Right hindlimb (tissue), 1 donor: ENCODE measurements around the gene USP24.

ENCODE experiments used
- DNase-seq: peaks from one replicate; pipeline ENCODE4 v3.0.0-alpha.2; 2018

The USP24 gene, protein sequence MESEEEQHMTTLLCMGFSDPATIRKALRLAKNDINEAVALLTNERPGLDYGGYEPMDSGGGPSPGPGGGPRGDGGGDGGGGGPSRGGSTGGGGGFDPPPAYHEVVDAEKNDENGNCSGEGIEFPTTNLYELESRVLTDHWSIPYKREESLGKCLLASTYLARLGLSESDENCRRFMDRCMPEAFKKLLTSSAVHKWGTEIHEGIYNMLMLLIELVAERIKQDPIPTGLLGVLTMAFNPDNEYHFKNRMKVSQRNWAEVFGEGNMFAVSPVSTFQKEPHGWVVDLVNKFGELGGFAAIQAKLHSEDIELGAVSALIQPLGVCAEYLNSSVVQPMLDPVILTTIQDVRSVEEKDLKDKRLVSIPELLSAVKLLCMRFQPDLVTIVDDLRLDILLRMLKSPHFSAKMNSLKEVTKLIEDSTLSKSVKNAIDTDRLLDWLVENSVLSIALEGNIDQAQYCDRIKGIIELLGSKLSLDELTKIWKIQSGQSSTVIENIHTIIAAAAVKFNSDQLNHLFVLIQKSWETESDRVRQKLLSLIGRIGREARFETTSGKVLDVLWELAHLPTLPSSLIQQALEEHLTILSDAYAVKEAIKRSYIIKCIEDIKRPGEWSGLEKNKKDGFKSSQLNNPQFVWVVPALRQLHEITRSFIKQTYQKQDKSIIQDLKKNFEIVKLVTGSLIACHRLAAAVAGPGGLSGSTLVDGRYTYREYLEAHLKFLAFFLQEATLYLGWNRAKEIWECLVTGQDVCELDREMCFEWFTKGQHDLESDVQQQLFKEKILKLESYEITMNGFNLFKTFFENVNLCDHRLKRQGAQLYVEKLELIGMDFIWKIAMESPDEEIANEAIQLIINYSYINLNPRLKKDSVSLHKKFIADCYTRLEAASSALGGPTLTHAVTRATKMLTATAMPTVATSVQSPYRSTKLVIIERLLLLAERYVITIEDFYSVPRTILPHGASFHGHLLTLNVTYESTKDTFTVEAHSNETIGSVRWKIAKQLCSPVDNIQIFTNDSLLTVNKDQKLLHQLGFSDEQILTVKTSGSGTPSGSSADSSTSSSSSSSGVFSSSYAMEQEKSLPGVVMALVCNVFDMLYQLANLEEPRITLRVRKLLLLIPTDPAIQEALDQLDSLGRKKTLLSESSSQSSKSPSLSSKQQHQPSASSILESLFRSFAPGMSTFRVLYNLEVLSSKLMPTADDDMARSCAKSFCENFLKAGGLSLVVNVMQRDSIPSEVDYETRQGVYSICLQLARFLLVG (N-terminal part only)

DNA sequence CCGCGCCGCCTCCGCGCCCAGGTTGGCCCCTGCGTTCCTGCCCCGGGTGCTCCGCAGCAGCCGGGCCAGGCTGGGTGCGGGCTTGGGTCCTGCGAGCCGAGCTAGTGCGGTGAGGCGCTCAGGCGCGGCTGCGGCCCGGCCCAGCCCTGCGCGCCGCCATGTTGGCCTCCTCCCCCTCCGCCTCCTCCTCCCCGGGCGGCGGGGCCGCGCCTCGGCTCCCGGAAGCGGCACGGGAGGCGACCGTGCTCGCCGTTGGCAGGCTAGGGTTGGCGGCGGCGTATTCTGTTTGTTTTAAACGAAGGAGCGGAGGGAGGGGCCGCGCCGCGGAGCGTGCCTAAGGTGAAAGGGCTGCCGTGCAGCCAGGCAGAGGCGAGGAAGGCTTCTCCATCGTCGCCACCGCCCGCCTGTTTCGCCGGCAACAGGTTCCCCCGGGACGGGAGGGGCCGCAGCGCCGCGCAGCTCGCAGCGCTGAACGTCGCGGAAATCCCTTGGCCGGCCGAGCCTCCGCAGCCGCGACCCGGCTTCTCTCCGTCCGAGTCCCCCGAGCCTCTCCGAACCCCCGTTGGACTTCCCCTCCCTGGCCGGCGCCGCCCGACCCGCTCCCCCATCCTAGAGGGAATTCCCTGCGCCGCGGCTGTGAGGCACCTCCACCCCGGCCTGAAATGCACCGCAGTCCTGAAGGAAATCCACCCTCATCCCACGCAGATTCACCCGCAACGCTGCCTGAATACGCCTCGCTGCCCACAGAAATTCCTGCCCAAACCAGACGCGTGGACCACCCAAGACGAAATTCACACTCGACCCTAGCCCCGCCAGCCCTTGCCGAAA lies at the start of gene USP24:
USP24 (minus strand) TSS at position 171 of the 828 bp plus-strand sequence. CDS start 251 bp downstream, outside the sequence.
- peak; percentile 82 for DNase-seq

DNA sequence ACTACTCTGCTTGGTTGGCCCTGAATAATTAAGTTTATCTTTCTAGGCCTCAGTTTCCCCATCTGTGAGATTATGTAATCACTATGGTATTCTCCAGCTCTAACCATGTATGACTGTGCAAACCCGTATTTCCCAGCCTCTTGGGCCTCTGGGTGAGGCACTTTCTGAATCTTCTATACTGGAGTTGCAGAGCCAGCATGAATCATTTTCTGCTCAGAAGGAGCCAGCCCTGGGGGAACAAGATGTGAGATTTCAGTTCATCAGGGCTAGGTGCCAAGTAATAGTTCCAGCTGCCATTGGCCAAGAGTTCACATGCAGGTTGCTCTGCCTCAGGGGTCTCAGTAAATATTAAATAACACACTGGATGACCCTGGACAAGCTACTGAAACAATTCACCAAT lies 47.7 kb upstream of the USP24 start:
- DNase-seq, result no peak

DNA sequence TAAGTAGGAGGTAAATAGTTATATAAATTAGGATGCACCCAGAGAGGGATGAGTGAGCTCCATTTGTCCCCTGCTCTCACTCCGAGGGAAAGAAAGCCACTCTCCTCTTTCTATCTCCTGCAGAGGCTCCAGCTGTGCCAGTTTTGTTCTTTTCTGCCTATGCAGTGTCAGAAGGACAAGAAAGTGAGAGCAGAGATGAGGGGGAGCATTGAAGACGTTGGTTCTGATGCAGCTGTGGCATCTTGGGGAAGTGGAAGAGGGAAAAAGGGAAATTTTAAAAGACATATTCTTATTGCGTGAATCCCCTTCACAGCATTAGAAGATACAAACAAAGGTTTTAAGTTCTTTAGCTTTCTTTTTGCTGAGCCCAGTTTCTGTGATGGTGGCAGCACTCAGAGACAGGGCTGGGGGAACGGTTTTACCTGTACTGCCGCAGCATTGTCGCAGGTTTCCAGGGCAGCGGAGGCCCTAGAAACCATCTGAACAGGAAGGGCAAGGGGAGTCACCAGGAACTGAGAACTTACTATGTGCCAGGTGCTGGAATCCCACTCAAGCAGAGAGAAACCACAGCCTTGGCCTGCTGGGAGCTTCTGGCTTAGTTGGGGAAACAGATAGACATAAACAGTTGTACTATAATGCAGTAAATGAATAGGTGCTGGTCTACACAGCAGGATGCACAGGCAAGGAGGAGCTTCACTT lies 44.9 kb upstream of the USP24 start:
- no peak for DNase-seq

DNA sequence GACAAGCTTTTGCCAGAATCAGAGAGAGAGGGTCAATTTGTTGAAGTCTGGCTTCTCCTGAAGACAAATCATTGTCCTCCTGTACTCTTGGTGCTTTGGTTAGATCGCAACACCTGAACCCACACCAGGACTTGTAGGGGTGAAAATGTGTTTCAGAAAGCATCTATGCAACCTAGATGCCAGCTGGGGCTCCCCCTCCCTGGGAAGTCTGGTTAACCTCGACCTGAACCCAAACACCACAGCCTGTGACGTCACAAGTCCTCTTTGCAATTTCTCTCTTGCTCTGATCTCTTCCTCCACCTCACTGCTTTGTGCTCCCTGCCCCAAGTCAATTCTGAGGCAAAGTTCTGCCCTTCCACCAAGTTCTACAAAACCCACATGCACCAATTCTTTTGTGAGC lies 42.8 kb upstream of the USP24 start:
- DNase-seq, result no peak

DNA sequence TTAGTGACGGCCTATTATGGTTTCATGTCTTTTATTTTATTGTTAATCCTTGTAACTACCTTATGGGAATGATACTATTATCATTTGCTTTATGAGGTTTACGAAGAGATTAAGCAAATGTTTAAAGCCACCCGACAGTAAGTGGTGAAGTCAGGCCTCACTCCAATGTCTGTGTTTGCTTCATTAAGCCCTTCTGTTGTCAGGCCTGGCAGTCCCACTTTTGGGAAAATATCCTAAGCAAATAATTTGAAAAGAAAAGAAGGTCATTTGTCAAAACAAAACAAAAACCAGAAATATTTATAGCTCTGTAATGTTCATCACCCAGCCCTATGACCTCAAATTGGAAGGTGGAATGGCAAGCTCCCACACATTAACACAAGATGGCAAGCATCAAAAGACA lies 40.7 kb upstream of the USP24 start:
- DNase-seq, result no peak

DNA sequence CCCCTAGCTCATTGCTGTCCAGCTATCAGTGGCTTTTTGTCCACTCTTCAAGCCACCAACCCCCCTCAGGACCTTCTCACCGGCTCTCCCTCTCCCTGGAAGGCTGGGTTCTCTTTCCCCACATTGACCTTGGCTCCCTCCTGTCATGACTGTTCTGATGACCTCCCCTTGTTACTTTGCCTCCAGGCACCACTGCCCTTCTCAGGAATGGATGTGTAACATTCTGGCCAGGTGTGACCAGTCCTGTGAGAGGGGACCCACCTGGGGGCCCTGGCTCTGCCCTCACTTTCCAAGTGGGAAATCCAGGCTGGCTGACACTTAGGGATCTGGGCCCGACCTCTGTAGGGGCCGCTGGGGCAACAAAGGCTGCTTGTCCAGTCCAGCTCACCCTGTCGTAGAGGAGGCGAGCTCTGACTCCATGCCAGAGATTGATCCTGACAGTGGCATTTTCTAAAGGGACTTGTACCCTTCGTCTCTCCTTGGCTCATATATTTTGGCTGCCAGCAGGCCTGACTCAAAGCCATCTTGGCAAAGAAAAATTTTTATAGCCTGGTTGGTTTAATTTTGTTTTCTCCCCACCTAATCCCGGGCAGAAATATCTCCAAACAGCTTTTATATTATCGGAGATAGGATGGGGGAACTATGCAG lies 37.9 kb upstream of the USP24 start:
- DNase-seq, result no peak

DNA sequence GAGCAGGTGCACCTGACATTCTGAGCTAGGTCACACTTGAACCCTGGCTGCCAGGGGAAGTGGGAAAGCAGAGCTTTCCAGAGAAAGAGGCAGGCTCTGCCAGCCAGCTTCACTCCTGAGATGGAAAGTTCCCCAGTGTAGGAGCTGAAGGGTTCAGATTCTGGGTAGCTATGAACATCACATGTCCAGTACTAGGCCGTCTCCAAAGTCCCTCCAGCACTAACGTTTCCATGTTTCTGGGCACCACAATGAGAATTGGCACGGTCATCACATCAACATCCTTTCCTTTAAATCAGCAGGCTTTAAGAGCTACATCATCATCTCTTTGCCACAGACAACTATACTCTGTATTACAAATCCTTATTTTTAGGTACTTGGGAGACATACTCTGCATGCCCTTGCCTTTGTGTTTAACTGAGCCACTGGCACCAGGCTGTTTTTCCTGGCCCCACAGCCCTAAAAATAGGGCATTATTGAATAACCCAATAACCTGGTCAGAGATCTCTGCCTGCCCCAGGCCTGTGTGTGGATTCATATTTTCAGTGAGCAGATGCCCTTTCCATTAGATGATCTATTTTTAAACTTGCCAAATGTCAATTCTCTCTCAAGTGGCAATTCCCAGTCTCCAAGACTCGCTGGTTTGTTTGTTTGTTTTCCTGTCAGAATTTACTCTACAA lies 35.4 kb upstream of the USP24 start:
- no peak for DNase-seq

DNA sequence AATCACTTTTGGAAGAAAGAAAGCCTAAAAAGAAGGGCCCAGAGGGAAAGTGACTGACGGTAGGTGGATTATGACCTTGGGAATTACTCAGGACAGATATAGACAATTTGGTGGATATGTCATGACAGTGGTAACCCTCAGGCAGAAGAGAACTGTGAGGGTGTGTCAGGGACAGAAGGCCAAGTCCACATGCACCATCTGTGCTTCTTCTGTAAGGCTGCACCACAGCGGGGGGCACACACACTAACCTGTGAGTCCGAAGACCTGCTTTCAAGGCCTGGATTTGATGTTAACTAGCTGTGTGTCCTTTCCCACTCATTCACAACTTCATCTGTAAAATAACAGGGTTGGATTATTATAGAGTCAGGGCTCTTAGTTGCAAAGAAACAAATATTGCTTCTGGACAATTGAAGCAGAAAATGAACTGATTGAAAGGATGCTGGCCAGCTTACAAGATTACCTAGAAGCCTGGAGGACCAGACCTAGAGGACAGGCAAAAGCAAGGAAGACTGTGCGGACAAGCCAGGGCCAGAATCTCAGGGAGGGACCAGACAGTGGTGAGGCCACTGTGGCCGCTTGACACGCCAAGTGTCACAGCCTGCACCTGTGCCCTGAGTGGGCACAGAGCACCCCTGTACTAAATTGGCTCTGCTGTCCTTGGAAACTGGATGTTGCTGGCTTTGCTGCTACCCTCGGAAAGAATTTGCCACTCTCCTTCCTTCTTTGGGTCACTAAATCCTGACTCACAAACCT lies 34.7 kb upstream of the USP24 start:
- no peak for DNase-seq

DNA sequence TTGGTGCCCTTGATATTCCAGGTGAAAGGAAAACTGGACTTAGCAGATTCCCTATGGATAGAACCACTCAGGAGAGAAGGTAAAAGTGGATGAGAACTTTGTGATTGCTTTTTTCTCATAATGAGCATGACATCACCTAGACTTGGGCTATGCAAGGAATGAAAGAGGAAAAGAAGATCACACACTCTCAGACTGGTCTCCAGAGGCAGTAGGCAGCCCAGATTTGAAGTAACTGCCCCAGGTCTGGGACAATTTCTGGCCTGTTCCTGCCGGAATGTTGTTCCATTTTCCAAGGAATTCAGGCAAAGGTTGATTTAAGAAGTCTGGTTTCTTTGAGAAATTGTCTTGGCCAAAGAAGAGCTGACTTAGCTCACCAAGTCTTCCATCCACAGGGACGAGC lies 31.7 kb upstream of the USP24 start:
- no peak for DNase-seq

DNA sequence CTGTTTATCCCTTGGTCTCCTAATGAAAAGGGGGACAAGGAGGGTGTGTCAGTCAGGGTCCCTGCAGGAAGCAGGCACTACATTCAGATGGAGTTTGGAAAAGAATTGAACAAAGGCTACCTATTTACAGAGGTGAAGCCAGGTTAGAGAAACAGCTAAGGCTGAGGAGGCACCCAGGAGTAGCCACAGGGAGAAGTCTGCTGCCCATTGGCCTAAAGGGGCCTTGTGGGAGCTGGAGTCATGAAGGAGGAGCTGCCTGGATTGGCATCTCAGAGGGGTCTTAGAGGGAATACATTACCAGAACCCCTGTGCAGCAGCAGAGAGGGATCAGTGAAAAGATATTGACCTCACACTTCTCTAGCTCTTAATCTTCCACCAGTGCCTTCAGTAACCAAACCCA lies 31.2 kb upstream of the USP24 start:
- DNase-seq, result no peak

DNA sequence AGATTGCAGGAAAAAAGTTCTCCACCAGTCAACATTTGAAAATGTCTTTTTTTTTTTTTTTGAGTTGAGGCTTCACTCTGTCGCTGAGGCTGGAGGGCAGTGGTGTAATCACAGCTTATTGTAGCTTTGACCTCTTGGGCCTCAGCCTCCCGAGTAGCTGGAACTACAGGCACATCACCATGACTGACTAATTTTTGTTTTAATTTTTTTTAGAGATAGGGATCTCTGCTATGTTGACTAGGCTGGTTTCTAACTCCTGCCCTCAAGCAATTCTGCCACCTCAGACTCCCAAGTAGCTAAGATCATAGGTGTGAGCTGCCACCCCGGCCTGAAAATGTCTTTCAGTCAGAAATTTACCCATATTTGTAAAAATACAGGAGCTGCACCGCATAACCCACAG lies 30.6 kb upstream of the USP24 start:
- DNase-seq, result no peak

DNA sequence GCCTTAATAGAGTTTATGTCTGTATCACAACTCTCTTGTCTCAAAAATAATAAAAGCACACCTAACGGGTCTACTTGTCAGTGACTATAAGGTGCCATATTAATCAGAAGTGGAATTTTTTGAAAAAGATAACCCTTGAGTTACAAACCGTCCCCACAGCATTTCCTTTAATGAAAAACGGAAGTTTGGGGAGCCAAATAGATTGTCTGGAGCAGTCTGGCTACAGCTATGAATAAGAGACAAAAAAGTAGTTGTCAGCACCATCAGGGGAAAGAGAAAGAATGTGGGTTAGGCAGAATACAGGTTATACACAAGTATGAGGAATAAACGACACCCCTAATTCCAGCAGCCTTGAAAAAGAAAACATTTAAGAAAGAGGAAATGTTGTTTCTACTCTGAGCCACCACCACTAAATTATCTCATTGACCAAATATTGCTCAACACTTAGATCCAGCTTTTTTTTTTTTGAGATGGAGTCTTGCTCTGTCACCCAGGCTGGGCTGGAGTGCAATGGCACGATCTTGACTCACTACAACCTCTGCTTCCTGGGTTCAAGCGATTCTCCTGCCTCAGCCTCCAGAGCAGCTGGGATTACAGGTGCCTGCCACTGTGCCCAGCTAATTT lies 29.4 kb upstream of the USP24 start:
- DNase-seq, result no peak

DNA sequence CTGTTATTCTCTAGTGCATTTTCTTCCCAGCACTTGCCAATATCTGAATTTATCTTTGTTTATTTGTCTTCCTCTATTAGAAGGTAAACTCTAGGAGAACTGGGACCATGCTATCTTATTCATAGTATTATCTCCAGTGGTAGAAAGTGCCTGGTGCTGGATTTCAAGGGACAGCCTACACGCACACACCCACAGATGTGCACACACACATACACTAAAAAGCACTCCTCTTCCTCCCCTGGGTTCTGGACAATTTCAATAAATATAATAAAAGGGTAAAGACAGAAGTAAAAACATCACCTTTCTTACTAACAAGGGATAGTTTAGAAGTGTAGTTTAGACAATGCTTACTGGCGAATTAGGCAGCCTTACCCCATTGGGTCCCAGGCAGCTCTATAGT lies 28.5 kb upstream of the USP24 start:
- no peak for DNase-seq

DNA sequence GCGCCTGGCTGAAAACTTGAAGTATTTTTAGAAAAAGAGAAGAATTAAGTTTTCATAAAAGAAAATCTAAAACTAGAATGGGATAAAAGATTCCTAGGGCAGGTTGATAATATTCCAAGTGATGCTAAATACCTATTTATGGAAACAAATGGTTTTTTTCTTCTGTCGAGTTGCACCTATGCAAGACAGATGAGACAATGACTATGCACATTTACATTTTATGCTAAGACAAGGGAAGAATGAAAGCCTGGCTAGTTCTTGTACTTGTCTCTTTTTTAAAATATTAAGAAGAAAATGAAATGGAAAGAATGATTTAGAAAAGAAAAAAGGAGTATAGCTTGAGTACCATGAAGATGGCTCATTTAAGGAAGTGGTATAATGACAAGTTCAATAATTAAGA lies 24.4 kb upstream of the USP24 start:
- DNase-seq, result no peak

DNA sequence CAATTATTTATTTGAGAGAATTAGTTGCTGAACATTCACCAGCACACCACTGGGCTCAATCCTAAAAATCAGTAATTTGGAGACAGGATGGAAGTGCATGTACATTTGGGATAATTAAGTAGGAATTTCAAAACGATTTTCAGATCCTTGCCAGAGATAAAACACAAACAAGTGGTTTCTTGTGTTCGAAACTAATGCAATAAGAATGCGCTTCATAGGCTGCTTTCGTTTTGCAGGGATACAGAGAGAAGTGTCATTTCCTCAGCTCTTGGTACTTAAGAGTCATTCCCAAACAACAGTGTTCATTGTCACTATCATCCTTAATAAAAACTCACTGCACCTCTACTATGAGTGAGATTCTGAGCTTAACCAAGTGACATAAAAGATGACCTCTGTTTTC lies 20.6 kb upstream of the USP24 start:
- no peak for DNase-seq

DNA sequence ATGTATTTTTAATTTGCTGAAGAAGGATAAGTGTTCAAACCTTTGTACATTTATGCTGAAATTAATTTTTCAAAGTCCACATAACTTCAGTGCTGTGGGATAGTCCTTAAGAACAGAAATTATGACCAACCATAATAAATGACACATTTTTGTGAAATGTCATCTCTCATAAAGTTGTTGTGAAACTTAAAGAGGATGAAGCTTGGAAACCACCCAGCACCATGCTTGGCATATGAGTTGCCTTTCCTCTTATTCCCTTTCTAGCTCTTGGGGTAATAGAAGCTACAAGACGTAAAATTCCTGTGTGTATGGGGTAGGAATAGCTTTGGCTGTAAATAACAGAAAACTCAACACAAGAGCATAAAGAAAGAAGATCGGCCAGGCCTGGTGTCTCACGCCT lies 18.9 kb upstream of the USP24 start:
- no peak for DNase-seq

DNA sequence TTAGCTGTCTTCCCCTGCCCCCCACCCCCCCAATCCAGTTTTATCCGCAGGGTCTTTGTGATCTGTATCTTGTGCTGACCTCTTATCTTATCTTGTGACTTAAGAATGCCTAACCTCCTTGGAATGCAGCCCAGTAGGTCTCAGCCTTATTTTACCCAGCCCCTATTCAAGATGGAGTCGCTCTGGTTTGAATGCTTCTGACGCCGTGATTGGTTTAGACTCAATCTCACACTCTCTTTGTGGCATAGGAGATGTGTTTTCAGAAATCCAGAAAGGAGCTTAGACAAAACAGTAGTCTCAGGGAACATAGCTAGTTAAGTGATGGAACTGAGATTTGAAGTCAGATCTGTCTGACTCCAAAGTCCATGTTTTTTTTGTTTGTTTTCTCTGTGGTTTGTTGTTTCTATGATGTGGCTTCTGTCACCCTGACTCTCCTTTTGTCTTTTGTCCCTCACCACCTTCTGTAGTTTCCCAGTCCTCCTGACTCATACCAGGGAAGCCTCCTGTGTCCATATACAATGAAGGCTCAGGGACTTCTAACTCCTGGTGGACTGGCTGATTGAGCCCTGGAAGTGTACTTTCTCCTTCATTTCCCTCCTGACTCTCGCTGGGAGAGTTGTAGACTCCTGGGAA lies 18.1 kb upstream of the USP24 start:
- DNase-seq, result no peak

DNA sequence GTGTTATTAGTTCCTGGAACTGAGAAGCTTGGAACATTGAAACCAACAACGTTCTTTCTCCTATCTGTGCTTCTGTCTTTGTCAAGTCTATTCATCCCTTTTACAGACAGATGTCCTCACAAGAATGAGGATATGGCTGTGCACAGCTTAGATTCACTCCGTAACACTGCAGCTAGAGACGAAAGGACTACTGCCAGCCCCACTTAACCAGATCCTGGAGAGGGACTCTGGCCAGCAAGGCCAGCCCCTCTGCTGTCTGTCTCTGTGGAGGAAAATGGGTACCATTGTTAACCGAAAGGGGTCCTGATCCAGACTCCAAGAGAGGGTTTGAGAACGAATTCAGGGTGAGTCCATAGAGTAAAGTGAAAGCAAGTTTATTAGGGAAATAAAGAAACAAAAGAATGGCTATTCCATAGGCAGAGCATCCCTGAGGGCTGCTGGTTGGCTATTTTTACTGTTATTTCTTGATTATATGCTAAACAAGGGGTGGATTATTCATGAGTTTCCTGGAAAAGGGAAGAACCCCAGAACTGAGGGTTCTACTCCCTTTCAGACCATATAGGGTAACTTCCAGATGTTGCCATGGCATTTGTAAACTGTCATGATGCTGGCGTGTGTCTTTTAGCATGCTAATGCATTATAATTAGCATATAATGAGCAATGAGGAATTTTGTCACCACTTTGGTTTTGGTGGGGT lies 17.4 kb upstream of the USP24 start:
- DNase-seq, result no peak
